Fibroblast of skin of abdomen (primary cell): Measurements from ENCODE around the gene BLM.
"Not testable (repeated sequence)": the region's sequence is repeated elsewhere in the genome, so short reads cannot be mapped to it uniquely, and the experiment has no call there.

ENCODE experiments used
- DNase-seq: peaks from one replicate; pipeline ENCODE4 v3.0.0-alpha.2; 2013

Gene BLM

GRCh38 chr15:90740545-90740944 is 23.4 kb downstream of the BLM start:
- not testable (repeated sequence) for DNase-seq

GRCh38 chr15:90742087-90742486 is 24.9 kb downstream of the BLM start:
- DNase-seq, result no peak

- DNase-seq, result no peak
These were observed 26.3 kb downstream of the BLM start for GRCh38 chr15:90743407-90743806.

DNA sequence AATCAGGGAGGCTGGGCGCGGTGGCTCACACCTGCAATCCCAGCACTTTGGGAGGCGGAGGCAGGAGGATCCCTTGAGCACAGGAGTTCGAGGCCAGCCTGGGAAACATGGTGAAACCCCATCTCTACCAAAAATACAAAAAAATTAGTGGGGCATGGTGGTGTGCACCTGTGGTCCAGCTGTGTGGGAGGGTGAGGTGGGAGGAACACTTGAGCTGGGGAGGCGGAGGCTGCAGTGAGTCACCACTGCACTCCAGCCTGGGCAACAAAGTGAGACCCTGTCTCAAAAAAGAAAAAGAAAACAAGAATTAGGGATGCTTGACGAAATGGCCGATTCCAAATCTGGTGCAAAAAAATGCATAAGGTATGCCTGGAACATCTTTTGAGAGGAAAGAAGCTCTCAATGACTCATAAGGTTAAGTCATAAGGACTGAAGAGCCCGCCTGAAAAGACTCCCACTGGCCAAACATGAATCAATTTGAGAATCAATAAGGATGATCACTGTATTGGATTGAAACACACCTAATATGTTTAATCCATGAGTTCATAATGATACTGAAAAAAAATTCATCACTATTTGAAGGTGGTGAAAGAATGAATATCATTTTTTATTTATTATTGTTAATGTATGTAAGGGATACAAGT is 27.7 kb downstream of the BLM start:
- DNase-seq, result no peak

- DNase-seq, result no peak
These were observed 32.6 kb downstream of the BLM start for GRCh38 chr15:90749754-90750153.

- no peak for DNase-seq
These were observed 33.0 kb downstream of the BLM start for GRCh38 chr15:90750186-90750585.

GRCh38 chr15:90751300-90751825 is 34.2 kb downstream of the BLM start:
- DNase-seq, result no peak

DNA sequence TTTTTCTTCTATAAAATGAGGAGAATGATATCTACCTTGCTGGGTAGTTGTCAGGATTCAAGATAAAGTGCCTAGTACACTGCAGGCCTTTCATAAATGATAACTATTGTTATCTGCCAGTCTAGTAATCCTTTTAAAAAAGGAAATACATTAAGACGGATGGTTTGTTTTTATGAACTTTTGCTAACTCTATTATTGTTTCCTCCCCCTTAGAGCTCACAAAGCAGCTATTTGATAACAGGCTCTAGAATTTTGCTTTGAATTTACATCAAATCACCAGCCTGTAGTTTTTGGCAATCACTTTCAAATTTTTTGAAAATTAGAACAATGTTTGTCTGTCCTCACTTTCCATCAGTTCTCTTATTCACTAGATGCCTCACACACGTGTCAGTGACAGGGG is 39.8 kb downstream of the BLM start:
- DNase-seq, result no peak

GRCh38 chr15:90757461-90757860 is 40.3 kb downstream of the BLM start:
- no peak for DNase-seq

GRCh38 chr15:90760661-90761232 is 43.6 kb downstream of the BLM start:
- DNase-seq, result no peak

DNA sequence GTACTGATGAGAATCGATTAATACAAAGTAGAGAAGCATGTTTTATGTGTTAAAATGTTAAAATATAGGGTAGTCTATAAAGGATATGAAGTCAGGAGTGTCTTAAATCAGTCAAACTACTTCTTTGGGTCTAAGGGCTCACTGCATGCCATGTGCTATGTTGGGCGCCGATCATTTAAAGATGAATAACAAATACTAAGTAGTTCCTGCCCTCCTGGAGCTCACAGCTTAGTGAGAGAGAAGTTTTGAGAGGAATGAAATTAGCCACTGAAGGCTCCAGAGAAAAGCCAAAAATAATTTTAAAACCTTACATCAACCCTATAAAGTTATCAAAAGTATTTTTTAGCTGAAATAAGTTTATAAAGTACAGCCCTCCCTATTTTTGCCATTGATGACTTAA is 44.5 kb downstream of the BLM start:
- DNase-seq, result no peak

- DNase-seq, result peak; percentile 12
These were observed 45.0 kb downstream of the BLM start for GRCh38 chr15:90762109-90762508.

DNA sequence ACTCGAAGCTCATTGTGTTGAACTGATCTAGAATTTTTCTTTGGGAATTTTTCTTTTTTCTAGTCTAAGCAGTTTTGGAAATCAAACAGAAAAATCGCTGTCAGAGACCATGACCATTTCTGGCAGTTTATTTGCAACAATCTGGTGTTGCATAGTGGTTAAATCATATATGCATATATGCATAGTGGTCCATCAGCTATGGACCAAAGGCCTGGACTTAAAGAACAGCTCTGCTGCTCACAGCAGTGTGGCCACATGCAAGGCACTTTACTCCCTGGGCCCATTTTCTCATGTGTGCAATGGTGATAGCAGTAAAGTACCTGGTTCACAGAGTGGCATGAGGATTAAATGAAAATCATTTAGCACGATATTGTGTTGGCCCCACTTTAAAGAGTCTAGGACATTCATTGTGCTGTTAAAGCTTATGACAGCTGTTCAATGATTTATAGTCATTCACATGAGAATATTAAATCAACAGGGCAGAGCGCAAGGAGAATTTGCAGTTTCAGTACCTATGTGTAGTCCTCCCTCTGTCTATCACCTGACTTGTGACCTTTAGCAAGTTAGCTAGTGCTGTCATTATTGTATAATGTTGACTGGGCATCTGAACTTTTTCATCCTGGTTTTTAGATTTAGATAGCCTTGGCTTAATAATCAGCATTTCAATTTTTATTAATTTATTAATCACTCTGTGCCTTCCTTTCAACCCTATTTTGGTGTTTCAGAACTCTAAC is 46.4 kb downstream of the BLM start:
- no peak for DNase-seq

DNA sequence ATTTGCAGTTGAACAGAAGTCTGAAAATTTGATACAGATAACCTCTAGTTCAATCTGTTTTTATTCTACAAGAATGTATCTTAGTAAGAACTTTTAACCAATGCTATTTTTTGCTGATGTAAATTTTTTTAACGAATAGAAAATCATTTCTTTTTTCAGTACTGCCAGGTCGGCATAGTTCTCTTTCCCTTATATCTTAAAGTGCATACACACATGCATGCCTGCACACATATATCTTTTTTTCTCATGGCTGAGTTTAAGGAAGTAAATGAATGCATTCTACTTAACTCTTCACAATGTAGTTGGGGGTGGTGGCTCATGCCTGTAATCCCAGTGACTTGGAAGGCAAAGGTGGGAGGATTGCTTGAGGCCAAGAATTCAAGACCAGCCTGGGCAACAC is 48.4 kb downstream of the BLM start:
- DNase-seq, result no peak

DNA sequence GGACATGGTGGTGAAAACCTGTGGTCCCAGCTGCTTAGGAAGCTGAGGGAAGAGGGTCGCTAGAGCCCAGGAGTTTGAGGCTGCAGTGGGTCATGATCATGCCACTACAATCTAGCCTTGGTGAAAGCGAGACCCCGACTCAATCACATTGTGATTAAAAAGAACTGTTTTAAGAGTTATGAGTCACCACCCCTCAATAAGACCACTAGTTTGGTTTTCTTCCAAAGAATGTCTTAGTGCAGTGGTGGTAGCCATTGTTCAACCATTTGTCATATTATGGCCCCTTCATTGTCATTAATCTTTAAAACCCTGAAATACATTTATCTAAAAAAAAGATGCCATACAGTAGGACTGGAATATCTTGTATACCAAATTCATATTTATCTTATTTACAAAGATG is 48.8 kb downstream of the BLM start:
- DNase-seq, result peak; percentile 26

- DNase-seq, result no peak
These were observed 52.2 kb downstream of the BLM start for GRCh38 chr15:90769375-90769774.

GRCh38 chr15:90773485-90773884 is 56.3 kb downstream of the BLM start:
- DNase-seq, result no peak

DNA sequence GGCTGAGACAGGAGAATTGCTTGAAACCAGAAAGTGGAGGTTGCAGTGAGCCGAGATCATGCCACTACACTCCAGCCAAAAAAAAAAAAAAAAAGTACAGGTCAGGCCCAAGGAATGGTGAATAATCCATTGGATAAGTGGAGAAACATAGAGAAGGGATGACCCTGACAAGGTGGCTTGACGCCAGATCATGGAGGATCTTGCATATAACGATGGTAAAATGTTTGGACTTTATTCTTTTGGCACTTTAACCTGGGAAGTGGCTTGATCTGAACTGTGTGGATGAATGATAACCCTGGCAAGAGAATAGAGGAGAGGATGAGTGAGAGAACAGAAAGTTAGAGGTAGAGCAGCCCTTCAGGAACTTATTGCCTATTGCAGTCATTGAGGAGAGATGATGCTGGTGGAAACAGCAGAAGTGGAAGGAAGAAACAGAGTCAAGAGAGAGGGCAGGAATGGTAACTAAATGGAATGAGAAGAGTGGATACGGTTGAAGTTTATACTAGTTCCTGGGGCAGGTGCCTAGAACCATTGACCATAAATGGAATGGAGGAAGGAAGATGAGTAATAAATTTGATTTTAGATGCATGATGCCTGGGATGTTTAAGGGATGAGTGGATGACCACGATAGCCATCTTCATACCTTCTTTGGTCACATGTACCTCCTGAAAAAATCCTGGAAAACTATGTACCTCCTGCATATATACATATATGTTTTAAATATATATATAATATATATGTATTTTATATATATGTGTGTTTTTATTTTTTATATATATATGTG is 57.8 kb downstream of the BLM start:
- peak; percentile 81 for DNase-seq

DNA sequence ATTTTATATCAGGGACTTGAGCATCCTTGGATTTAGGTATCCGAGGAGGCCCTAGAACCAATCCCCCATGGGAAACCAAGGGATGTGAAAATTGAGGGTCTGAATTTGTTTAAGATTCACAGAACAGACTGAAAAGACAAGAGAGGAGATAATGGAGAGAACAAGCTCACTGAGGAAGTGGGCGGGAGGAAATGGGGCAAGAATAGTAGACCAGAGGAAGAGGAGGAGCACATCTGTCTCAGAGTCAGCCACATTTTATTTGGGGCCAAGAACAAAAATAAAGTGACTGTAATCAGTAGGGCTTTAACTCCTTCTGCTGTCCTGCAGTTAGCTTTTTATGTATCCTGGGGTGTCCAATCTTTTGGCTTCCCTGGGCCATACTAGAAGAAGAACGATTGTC is 63.8 kb downstream of the BLM start:
- DNase-seq, result no peak

- DNase-seq, result no peak
These were observed 65.3 kb downstream of the BLM start for GRCh38 chr15:90782442-90782841.

- DNase-seq, result no peak
These were observed 70.7 kb downstream of the BLM start for GRCh38 chr15:90787881-90788280.

GRCh38 chr15:90789462-90789861 is 72.3 kb downstream of the BLM start:
- DNase-seq, result peak; percentile 49

DNA sequence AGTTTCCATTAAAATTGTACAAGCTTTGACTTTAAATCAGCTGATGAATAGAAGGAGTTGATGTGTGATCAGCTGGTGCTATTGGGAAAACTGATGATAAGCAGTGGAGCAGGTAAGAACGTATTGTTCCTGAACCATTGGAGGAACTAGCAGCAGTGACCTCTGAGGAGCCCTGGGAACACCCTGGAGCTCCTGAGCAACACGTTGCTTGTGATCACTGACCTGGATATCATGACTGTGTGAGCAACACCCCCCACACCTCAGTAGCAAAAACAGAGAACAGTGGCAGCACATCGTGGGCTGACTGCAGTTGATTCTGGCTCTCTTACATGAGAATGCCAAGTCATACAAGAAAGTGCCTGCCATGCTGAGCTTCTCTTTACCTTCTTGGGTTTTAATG is 72.9 kb downstream of the BLM start:
- DNase-seq, result no peak
